GM21423 (cell line): ENCODE data around the gene ING3.
"Not testable (repeated sequence)": the region's sequence is repeated elsewhere in the genome, so short reads cannot be mapped to it uniquely, and the experiment has no call there.

Experiments
- ATAC-seq: cut with Tn5 transposase; IDR thresholded peaks from one replicate; pipeline ENCODE4 v1.9.1; 2021; ENCODE audit warnings: mild to moderate bottlenecking, moderate library complexity; ENCODE audit not compliant: unreplicated experiment

The ING3 gene

GRCh38 chr7:121002048-121002756 lies 51.6 kb downstream of the ING3 start:
- no peak for ATAC-seq

- ATAC-seq, result no peak
Observed at GRCh38 chr7:121002757-121003200, 52.2 kb downstream of the ING3 start.

GRCh38 chr7:121003986-121004685 lies 53.6 kb downstream of the ING3 start:
- ATAC-seq, result no peak

GRCh38 chr7:121005058-121005457 lies 54.5 kb downstream of the ING3 start:
- not testable (repeated sequence) for ATAC-seq

- ATAC-seq, result no peak
Observed at GRCh38 chr7:121005996-121006584, 55.5 kb downstream of the ING3 start.

- ATAC-seq, result no peak
Observed at GRCh38 chr7:121006711-121007315, 56.2 kb downstream of the ING3 start.

GRCh38 chr7:121008816-121009215 lies 58.2 kb downstream of the ING3 start:
- no peak for ATAC-seq

- ATAC-seq, result no peak
Observed at GRCh38 chr7:121011401-121011800, 60.8 kb downstream of the ING3 start.

- no peak for ATAC-seq
Observed at GRCh38 chr7:121012170-121012874, 61.7 kb downstream of the ING3 start.

GRCh38 chr7:121012919-121013318 lies 62.3 kb downstream of the ING3 start:
- no peak for ATAC-seq

GRCh38 chr7:121015560-121015959 lies 65.0 kb downstream of the ING3 start:
- ATAC-seq, result no peak

GRCh38 chr7:121016966-121017365 lies 66.4 kb downstream of the ING3 start:
- ATAC-seq, result no peak

GRCh38 chr7:121017586-121017985 lies 67.0 kb downstream of the ING3 start:
- no peak for ATAC-seq

- no peak for ATAC-seq
Observed at GRCh38 chr7:121019018-121019417, 68.4 kb downstream of the ING3 start.

GRCh38 chr7:121020249-121020988 lies 69.8 kb downstream of the ING3 start:
- ATAC-seq, result no peak

GRCh38 chr7:121020989-121021969 lies 70.7 kb downstream of the ING3 start:
- no peak for ATAC-seq

- no peak for ATAC-seq
Observed at GRCh38 chr7:121023194-121023593, 72.6 kb downstream of the ING3 start.

GRCh38 chr7:121023683-121024511 lies 73.3 kb downstream of the ING3 start:
- no peak for ATAC-seq
